OCI-LY1 (cell line): ENCODE measurements around the gene ADORA3.
A peak's percentile ranks its signal among the peaks of the same experiment; 100 is the strongest.

Experiments used
- H2AFZ ChIP-seq: fragments of 200-600 bp; sonication (generic), shearing (Covaris generic); 2 replicates; pipeline ENCODE4 v1.6.0; 2014; ENCODE audit warnings: antibody characterized with exemption, mild to moderate bottlenecking, low read length
- H3F3A ChIP-seq: fragments of 200-600 bp; sonication (generic), shearing (Covaris generic); 2 replicates; pipeline ENCODE4 v1.6.0; 2014; ENCODE audit warnings: mild to moderate bottlenecking, antibody characterized with exemption, low read length, moderate library complexity; ENCODE audit not compliant: insufficient read depth
- H3K27ac ChIP-seq: fragments of 200-600 bp; sonication (generic); 2 replicates; pipeline ENCODE4 v1.5.1; 2014; ENCODE audit warnings: low read length, mixed run types, mild to moderate bottlenecking, low read depth; ENCODE audit not compliant: poor library complexity, severe bottlenecking
- H3K27me3 ChIP-seq: fragments of 200-600 bp; sonication (generic); 2 replicates; pipeline ENCODE4 v1.6.0; 2014; ENCODE audit warnings: antibody characterized with exemption, mild to moderate bottlenecking, low read length, moderate library complexity; ENCODE audit not compliant: insufficient read depth
- H3K36me3 ChIP-seq: fragments of 200-600 bp; sonication (generic); 2 replicates; pipeline ENCODE4 v1.6.1; 2014; ENCODE audit warnings: mild to moderate bottlenecking, antibody characterized with exemption, low read length, moderate library complexity, mixed read lengths; ENCODE audit not compliant: insufficient read depth
- H3K4me1 ChIP-seq: fragments of 200-600 bp; sonication (generic); 2 replicates; pipeline ENCODE4 v1.5.1; 2014; ENCODE audit warnings: mild to moderate bottlenecking, low read length, moderate library complexity; ENCODE audit not compliant: insufficient read depth, severe bottlenecking
- H3K4me2 ChIP-seq: fragments of 200-600 bp; sonication (generic), shearing (Covaris generic); 2 replicates; pipeline ENCODE4 v1.6.1; 2014; ENCODE audit warnings: low read length
- H3K4me3 ChIP-seq: fragments of 200-600 bp; sonication (generic); 2 replicates; pipeline ENCODE4 v1.5.1; 2014; ENCODE audit warnings: low read length, low read depth, mild to moderate bottlenecking, mixed read lengths; ENCODE audit not compliant: poor library complexity, severe bottlenecking
- H3K79me2 ChIP-seq: fragments of 200-600 bp; shearing (Covaris generic); 2 replicates; pipeline ENCODE4 v1.6.1; 2016; ENCODE audit warnings: mixed run types, low read length, mixed read lengths; ENCODE audit not compliant: insufficient read depth
- H3K9ac ChIP-seq: fragments of 200-600 bp; sonication (generic), shearing (Covaris generic); 2 replicates; pipeline ENCODE4 v1.6.1; 2014; ENCODE audit warnings: mild to moderate bottlenecking, low read length, mixed read lengths
- H3K9me2 ChIP-seq: fragments of 200-600 bp; sonication (generic), shearing (Covaris generic); 2 replicates; pipeline ENCODE4 v1.6.1; 2014; ENCODE audit warnings: low read depth, mild to moderate bottlenecking, low read length, mixed read lengths
- H3K9me3 ChIP-seq: fragments of 200-600 bp; shearing (Covaris generic); 2 replicates; pipeline ENCODE4 v1.6.1; 2014; ENCODE audit warnings: low read length, mixed read lengths
- H4K20me1 ChIP-seq: fragments of 200-600 bp; sonication (generic), shearing (Covaris generic); 2 replicates; pipeline ENCODE4 v1.6.0; 2016; ENCODE audit warnings: mild to moderate bottlenecking, low read length; ENCODE audit not compliant: insufficient read depth
- EZH2 ChIP-seq: fragments of 200-600 bp; sonication (generic), shearing (Covaris generic); IDR thresholded peaks from 2 replicates; pipeline ENCODE4 v1.8.0; 2017; ENCODE audit warnings: borderline replicate concordance, mixed run types, mild to moderate bottlenecking, antibody characterized with exemption, low read length, moderate library complexity, mixed read lengths
- TF ChIP-seq, protein P1 (sequence below): fragments of 200-600 bp; sonication (generic), shearing (Covaris generic); IDR thresholded peaks from 2 replicates; pipeline ENCODE4 v1.5.1; 2017; ENCODE audit warnings: mild to moderate bottlenecking, antibody characterized with exemption, low read length, moderate library complexity, mixed read lengths

The ADORA3 gene

GRCh38 chr1:111468717-111469100, 34.7 kb downstream of the ADORA3 start:
- H3K79me2 ChIP-seq = no peaks in the 10 kb centered on the region
- TF ChIP-seq, protein P1, sequence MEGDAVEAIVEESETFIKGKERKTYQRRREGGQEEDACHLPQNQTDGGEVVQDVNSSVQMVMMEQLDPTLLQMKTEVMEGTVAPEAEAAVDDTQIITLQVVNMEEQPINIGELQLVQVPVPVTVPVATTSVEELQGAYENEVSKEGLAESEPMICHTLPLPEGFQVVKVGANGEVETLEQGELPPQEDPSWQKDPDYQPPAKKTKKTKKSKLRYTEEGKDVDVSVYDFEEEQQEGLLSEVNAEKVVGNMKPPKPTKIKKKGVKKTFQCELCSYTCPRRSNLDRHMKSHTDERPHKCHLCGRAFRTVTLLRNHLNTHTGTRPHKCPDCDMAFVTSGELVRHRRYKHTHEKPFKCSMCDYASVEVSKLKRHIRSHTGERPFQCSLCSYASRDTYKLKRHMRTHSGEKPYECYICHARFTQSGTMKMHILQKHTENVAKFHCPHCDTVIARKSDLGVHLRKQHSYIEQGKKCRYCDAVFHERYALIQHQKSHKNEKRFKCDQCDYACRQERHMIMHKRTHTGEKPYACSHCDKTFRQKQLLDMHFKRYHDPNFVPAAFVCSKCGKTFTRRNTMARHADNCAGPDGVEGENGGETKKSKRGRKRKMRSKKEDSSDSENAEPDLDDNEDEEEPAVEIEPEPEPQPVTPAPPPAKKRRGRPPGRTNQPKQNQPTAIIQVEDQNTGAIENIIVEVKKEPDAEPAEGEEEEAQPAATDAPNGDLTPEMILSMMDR = 0 out of 2 replicates have a peak, but pooled peaks have one; percentile 1
- TF ChIP-seq EZH2 = no peak

GRCh38 chr1:111467865-111468716, 35.3 kb downstream of the ADORA3 start:
- Histone ChIP-seq H3K4me1 (peaks cover 15% of the 10 kb centered on the region), H3K4me3 (no peak overlapping the region), H4K20me1 (no peaks in the 10 kb centered on the region), H3K4me2 (no peak overlapping the region), H3K36me3 (peaks cover 31% of the 10 kb centered on the region), H3K79me2 (no peaks in the 10 kb centered on the region), H3K9me2 (no peaks in the 10 kb centered on the region), H3F3A (no peaks in the 10 kb centered on the region), H2AFZ (no peak overlapping the region), H3K9ac (no peak overlapping the region), H3K9me3 (no peaks in the 10 kb centered on the region), H3K27me3 (no peaks in the 10 kb centered on the region), H3K27ac (peak overlapping the region; percentile 5)
- TF ChIP-seq, protein P1 = peak; percentile 31; the same call in 1 of the 2 replicates
- no peak for TF ChIP-seq EZH2

More at GRCh38 chr1:111468717-111469100, 34.7 kb downstream of the ADORA3 start:
- H3K4me2 ChIP-seq = no peak overlapping the region
- H4K20me1 ChIP-seq = no peaks in the 10 kb centered on the region
- no peaks in the 10 kb centered on the region for H3K9me2 ChIP-seq
- no peaks in the 10 kb centered on the region for H3K27me3 ChIP-seq
- no peak overlapping the region for H3K27ac ChIP-seq
- no peak overlapping the region for H3K9ac ChIP-seq
- no peaks in the 10 kb centered on the region for H3F3A ChIP-seq
- H3K9me3 ChIP-seq = no peaks in the 10 kb centered on the region
- peaks cover 21% of the 10 kb centered on the region for H3K4me1 ChIP-seq
- no peak overlapping the region for H3K4me3 ChIP-seq
- H3K36me3 ChIP-seq = peaks cover 30% of the 10 kb centered on the region
- no peak overlapping the region for H2AFZ ChIP-seq

DNA sequence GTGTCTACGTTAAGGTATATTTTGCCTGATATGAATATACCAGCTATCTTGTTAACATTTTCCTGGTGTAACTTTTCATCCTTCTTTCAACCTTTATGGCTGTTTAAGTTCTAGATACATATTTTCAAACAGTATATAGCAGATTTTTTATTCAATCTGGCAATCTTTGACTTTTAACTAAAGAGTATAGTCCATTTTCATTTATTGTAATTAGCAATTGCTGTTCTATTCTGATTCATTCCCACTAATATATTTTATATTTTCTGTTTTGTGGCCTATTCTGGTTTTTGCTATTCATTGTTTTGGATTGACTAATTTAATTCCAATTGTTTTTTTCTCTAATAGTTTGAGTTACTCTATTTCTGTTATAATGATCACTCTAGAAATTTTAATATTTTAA, 37.0 kb downstream of the ADORA3 start:
- Histone ChIP-seq H3K9ac (no peak overlapping the region), H3F3A (no peaks in the 10 kb centered on the region), H3K27ac (no peak overlapping the region), H3K36me3 (peaks cover 47% of the 10 kb centered on the region), H4K20me1 (no peaks in the 10 kb centered on the region), H3K9me2 (no peaks in the 10 kb centered on the region), H3K4me3 (no peak overlapping the region), H3K4me2 (no peak overlapping the region), H2AFZ (no peak overlapping the region), H3K79me2 (no peaks in the 10 kb centered on the region), H3K9me3 (no peaks in the 10 kb centered on the region), H3K4me1 (peaks cover 14% of the 10 kb centered on the region), H3K27me3 (no peaks in the 10 kb centered on the region)
- TF ChIP-seq EZH2 = no peak

- Histone ChIP-seq H3K4me1 (peaks cover 7% of the 10 kb centered on the region), H3K4me2 (no peak overlapping the region), H3F3A (no peaks in the 10 kb centered on the region), H3K4me3 (no peak overlapping the region), H3K79me2 (no peaks in the 10 kb centered on the region), H3K27ac (no peak overlapping the region), H3K36me3 (peaks cover 55% of the 10 kb centered on the region), H3K9me2 (no peaks in the 10 kb centered on the region), H3K9me3 (no peaks in the 10 kb centered on the region), H3K9ac (no peak overlapping the region), H3K27me3 (no peaks in the 10 kb centered on the region), H2AFZ (no peak overlapping the region), H4K20me1 (no peaks in the 10 kb centered on the region)
- no peak for TF ChIP-seq EZH2
- TF ChIP-seq, protein P1 = no peak
These were observed 37.7 kb downstream of the ADORA3 start for GRCh38 chr1:111465754-111466153.
